Measurements from ENCODE around the gene DHODH.
"Not testable (repeated sequence)": the region's sequence is repeated elsewhere in the genome, so short reads cannot be mapped to it uniquely, and the experiment has no call there.

The DHODH gene

GRCh38 chr16:72072514-72073342 is 64.2 kb downstream of the DHODH start:
- H3K9me3 ChIP-seq (ENCODE audit: control insufficient read depth, insufficient read depth, low read depth, low read length) = no peaks in the 10 kb centered on the region
- ChIA-PET CTCF (interaction anchor here (1.1 kb wide), 1 partner anchor 27 kb away, joined by 3 read pairs; no protein-coding TSS in a partner anchor), POLR2A (interaction anchor here (1.2 kb wide), 1 partner anchor 21 kb away, joined by 4 read pairs; the partner anchor contains the start of genes DHX38 and TXNL4B)
- H3K4me1 ChIP-seq (ENCODE audit: control insufficient read depth, insufficient read depth, low read length) = no peaks in the 10 kb centered on the region
- no peaks in the 10 kb centered on the region for H3K36me3 ChIP-seq (ENCODE audit: control insufficient read depth in 2 of 2, insufficient read depth in 1 of 2, low read length in 2 of 2)
- no peak overlapping the region for H3K4me3 ChIP-seq (ENCODE audit: low read depth, low read length)
- no peak overlapping the region for H3K27ac ChIP-seq (ENCODE audit: extremely low read depth, low read depth, low read length)
- TF ChIP-seq PRDM10 (tag by site-specific recombination; IDR thresholded peaks at IDR 0.05) (0 out of 2 replicates have a peak, but pooled peaks have one; percentile 10), KLF9 (tag by site-specific recombination; IDR thresholded peaks at IDR 0.05; ENCODE audit: low read depth) (no peak)

GRCh38 chr16:72073560-72074230 is 65.2 kb downstream of the DHODH start:
- TF ChIP-seq YY2 (tag by site-specific recombination; IDR thresholded peaks at IDR 0.05) (no peak), ZNF274 (IDR thresholded peaks at IDR 0.05; ENCODE audit: low read length) (no peak), ZNF274 (tag by site-specific recombination; IDR thresholded peaks at IDR 0.05; ENCODE audit: borderline replicate concordance) (no peak), ZNF785 (tag by site-specific recombination; IDR thresholded peaks at IDR 0.05) (no peak), ZSCAN4 (tag by site-specific recombination; IDR thresholded peaks at IDR 0.05) (0 out of 2 replicates have a peak, but pooled peaks have one; percentile 16)
- H3K27ac ChIP-seq (ENCODE audit: extremely low read depth, low read depth, low read length) = no peak overlapping the region
- CTCF ChIA-PET = no interaction called here
- no peaks in the 10 kb centered on the region for H3K36me3 ChIP-seq (ENCODE audit: control insufficient read depth in 2 of 2, insufficient read depth in 1 of 2, low read length in 2 of 2)
- H3K9me3 ChIP-seq (ENCODE audit: control insufficient read depth, insufficient read depth, low read depth, low read length) = no peaks in the 10 kb centered on the region
- no peak overlapping the region for H3K4me3 ChIP-seq (ENCODE audit: low read depth, low read length)
- no peaks in the 10 kb centered on the region for H3K4me1 ChIP-seq (ENCODE audit: control insufficient read depth, insufficient read depth, low read length)
- POLR2A ChIA-PET = interaction anchor here (1.2 kb wide), 1 partner anchor 20 kb away, joined by 4 read pairs; the partner anchor contains the start of genes DHX38 and TXNL4B

GRCh38 chr16:72075067-72075466 is 66.5 kb downstream of the DHODH start:
- CTCF ChIA-PET = interaction anchor here (1.2 kb wide), 1 partner anchor 8 kb away, joined by 9 read pairs; no protein-coding TSS in a partner anchor
- H3K4me3 ChIP-seq (ENCODE audit: low read depth, low read length); H3K27ac ChIP-seq (ENCODE audit: extremely low read depth, low read depth, low read length); POLR2A ChIA-PET; H3K4me1 ChIP-seq (ENCODE audit: control insufficient read depth, insufficient read depth, low read length); H3K9me3 ChIP-seq (ENCODE audit: control insufficient read depth, insufficient read depth, low read depth, low read length); H3K36me3 ChIP-seq (ENCODE audit: control insufficient read depth in 2 of 2, insufficient read depth in 1 of 2, low read length in 2 of 2): not testable (repeated sequence)
